ENCODE measurements around the gene HERC6. TPM values are rescaled to one million over a fixed set of nuclear protein-coding genes. Genes with fewer than 3 reads are reported as not detected.
"Not testable (repeated sequence)": the region's sequence is repeated elsewhere in the genome, so short reads cannot be mapped to it uniquely, and the experiment has no call there.

Gene HERC6
- total RNA-seq, 1 donor from 2014 or later: 7.3 TPM

- Mint-ChIP-seq H3K36me3 (ENCODE audit: insufficient read depth) (peaks cover 8% of the 10 kb centered on the region), H3K4me3 (ENCODE audit: low read depth) (no peak overlapping the region), H3K27ac (no peak overlapping the region), H3K4me1 (ENCODE audit: low read depth) (no peaks in the 10 kb centered on the region), H3K9me3 (ENCODE audit: low read depth) (peaks cover 9% of the 10 kb centered on the region), H3K27me3 (no peaks in the 10 kb centered on the region)
- DNase-seq (ENCODE audit: low spot score, unreplicated experiment): no peak
- TF ChIP-seq CTCF (IDR thresholded peaks at IDR 0.05; ENCODE audit: unreplicated experiment): no peak
Measured at GRCh38 chr4:88446124-88446523, 67.5 kb downstream of the HERC6 start.

- Mint-ChIP-seq H3K4me3 (ENCODE audit: low read depth) (no peak overlapping the region), H3K4me1 (ENCODE audit: low read depth) (no peaks in the 10 kb centered on the region), H3K9me3 (ENCODE audit: low read depth) (peaks cover 5% of the 10 kb centered on the region), H3K36me3 (ENCODE audit: insufficient read depth) (peaks cover 4% of the 10 kb centered on the region), H3K27me3 (no peaks in the 10 kb centered on the region), H3K27ac (no peak overlapping the region)
- DNase-seq (ENCODE audit: low spot score, unreplicated experiment): no peak
- no peak for TF ChIP-seq CTCF (IDR thresholded peaks at IDR 0.05; ENCODE audit: unreplicated experiment)
Measured at GRCh38 chr4:88447371-88448095, 68.9 kb downstream of the HERC6 start.

GRCh38 chr4:88448211-88448765, 69.6 kb downstream of the HERC6 start:
- not testable (repeated sequence) for H3K4me1 Mint-ChIP-seq (ENCODE audit: low read depth); H3K27me3 Mint-ChIP-seq; DNase-seq (ENCODE audit: low spot score, unreplicated experiment); H3K27ac Mint-ChIP-seq; H3K4me3 Mint-ChIP-seq (ENCODE audit: low read depth); H3K9me3 Mint-ChIP-seq (ENCODE audit: low read depth); H3K36me3 Mint-ChIP-seq (ENCODE audit: insufficient read depth)

GRCh38 chr4:88448889-88449288, 70.2 kb downstream of the HERC6 start:
- DNase-seq (ENCODE audit: low spot score, unreplicated experiment): no peak
- H3K27me3 Mint-ChIP-seq: no peaks in the 10 kb centered on the region

GRCh38 chr4:88449290-88449689, 70.6 kb downstream of the HERC6 start:
- no peaks in the 10 kb centered on the region for H3K27me3 Mint-ChIP-seq
- H3K4me3 Mint-ChIP-seq (ENCODE audit: low read depth): no peak overlapping the region
- no peak for DNase-seq (ENCODE audit: low spot score, unreplicated experiment)
- H3K9me3 Mint-ChIP-seq (ENCODE audit: low read depth): peaks cover 3% of the 10 kb centered on the region
- H3K36me3 Mint-ChIP-seq (ENCODE audit: insufficient read depth): no peaks in the 10 kb centered on the region
- H3K27ac Mint-ChIP-seq: no peak overlapping the region
- H3K4me1 Mint-ChIP-seq (ENCODE audit: low read depth): no peaks in the 10 kb centered on the region
- TF ChIP-seq CTCF (IDR thresholded peaks at IDR 0.05; ENCODE audit: unreplicated experiment): no peak

More at GRCh38 chr4:88448889-88449288, 70.2 kb downstream of the HERC6 start:
- no peak overlapping the region for H3K27ac Mint-ChIP-seq
- peaks cover 3% of the 10 kb centered on the region for H3K9me3 Mint-ChIP-seq (ENCODE audit: low read depth)
- no peak for TF ChIP-seq CTCF (IDR thresholded peaks at IDR 0.05; ENCODE audit: unreplicated experiment)
- H3K4me1 Mint-ChIP-seq (ENCODE audit: low read depth): no peaks in the 10 kb centered on the region
- no peaks in the 10 kb centered on the region for H3K36me3 Mint-ChIP-seq (ENCODE audit: insufficient read depth)
- H3K4me3 Mint-ChIP-seq (ENCODE audit: low read depth): no peak overlapping the region

- Mint-ChIP-seq H3K27me3 (peaks cover 6% of the 10 kb centered on the region), H3K27ac (no peak overlapping the region), H3K4me1 (ENCODE audit: low read depth) (no peaks in the 10 kb centered on the region), H3K36me3 (ENCODE audit: insufficient read depth) (no peaks in the 10 kb centered on the region), H3K9me3 (ENCODE audit: low read depth) (peaks cover 3% of the 10 kb centered on the region), H3K4me3 (ENCODE audit: low read depth) (no peak overlapping the region)
- no peak for TF ChIP-seq CTCF (IDR thresholded peaks at IDR 0.05; ENCODE audit: unreplicated experiment)
- DNase-seq (ENCODE audit: low spot score, unreplicated experiment): no peak
Measured at GRCh38 chr4:88451205-88451604, 72.6 kb downstream of the HERC6 start.

Data from progenitor cell of endocrine pancreas (in vitro differentiated cells).